Measurements from ENCODE around the gene TNFSF12.
A peak's percentile ranks its signal among the peaks of the same experiment; 100 is the strongest.

TNFSF12 gene

DNA sequence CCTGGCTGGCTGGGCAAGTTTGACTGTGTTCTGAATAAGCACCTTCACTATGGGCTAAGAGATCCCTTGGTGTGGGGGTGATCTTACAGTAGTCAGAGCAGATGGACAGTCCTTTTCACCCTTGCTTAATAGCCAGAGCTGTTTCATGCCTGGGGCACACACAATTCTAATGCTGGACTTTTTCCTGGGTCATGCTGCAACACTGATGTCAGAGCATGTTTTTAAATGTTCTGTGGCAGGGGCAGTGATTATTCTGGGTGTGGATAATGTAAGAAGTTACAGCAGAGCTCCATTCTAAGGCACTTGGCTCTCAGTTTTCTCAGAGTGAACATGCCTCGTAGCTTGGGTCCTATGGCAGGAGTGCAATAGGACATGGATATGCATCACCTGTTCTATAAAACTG lies 26.6 kb downstream of the TNFSF12 start:
- peak overlapping the region; percentile 10; the same call in 1 of the 2 replicates for H3K9ac ChIP-seq (ENCODE audit: low read length)
- H3K4me3 ChIP-seq (ENCODE audit: low read length): no peak overlapping the region
- H3K79me2 ChIP-seq (ENCODE audit: low read length): peaks cover 71% of the 10 kb centered on the region

DNA sequence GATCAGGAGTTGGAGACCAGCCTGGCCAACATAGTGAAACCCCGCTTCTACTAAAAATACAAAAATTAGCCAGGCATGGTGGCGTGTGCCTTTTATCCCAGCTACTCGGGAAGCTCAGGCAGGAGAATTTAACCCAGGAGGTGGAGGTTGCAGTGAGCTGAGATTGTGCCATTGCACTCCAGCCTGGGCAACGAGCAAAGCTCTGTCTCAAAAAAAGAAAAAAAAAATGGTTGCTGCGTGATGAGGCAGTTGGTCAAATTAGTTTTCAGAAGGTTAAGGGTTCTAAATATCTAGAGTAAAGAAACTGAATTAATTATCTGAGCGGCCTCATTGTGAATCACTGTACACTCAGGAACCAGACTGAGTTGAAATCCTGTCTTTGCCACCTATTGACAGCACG lies 27.1 kb downstream of the TNFSF12 start:
- Histone ChIP-seq H3K27me3 (replicated peaks; ENCODE audit: insufficient read depth, low read length) (no peaks in the 10 kb centered on the region), H3F3A (ENCODE audit: insufficient read depth, low read length) (peaks cover 80% of the 10 kb centered on the region), H4K20me1 (ENCODE audit: insufficient read depth, low read length) (peaks cover 51% of the 10 kb centered on the region), H3K4me2 (ENCODE audit: low read depth, low read length) (peak overlapping the region; percentile 94; the same call in 1 of the 2 replicates), H3K79me2 (ENCODE audit: low read length) (peaks cover 75% of the 10 kb centered on the region), H2AFZ (ENCODE audit: low read length) (no peak overlapping the region), H3K27ac (ENCODE audit: low read length) (peak overlapping the region; percentile 6; the same call in 1 of the 2 replicates), H3K36me3 (replicated peaks; ENCODE audit: insufficient read depth, low read length) (peaks cover 34% of the 10 kb centered on the region), H3K4me1 (ENCODE audit: low read length) (peaks cover 66% of the 10 kb centered on the region), H3K4me3 (ENCODE audit: low read length) (no peak overlapping the region), H3K9me3 (replicated peaks; ENCODE audit: insufficient read depth, low read length) (no peaks in the 10 kb centered on the region), H3K9me2 (replicated peaks; ENCODE audit: insufficient read depth, low read length) (no peaks in the 10 kb centered on the region), H3K9ac (ENCODE audit: low read length) (no peak overlapping the region)
- DNase-seq: no peak
- TF ChIP-seq EZH2 (optimal IDR thresholded peaks at IDR 0.05; ENCODE audit: low read depth, low read length) (no peak), EZH2phosphoT487 (IDR thresholded peaks at IDR 0.05; ENCODE audit: low read length) (no peak)
- TF ChIP-seq, protein P1, sequence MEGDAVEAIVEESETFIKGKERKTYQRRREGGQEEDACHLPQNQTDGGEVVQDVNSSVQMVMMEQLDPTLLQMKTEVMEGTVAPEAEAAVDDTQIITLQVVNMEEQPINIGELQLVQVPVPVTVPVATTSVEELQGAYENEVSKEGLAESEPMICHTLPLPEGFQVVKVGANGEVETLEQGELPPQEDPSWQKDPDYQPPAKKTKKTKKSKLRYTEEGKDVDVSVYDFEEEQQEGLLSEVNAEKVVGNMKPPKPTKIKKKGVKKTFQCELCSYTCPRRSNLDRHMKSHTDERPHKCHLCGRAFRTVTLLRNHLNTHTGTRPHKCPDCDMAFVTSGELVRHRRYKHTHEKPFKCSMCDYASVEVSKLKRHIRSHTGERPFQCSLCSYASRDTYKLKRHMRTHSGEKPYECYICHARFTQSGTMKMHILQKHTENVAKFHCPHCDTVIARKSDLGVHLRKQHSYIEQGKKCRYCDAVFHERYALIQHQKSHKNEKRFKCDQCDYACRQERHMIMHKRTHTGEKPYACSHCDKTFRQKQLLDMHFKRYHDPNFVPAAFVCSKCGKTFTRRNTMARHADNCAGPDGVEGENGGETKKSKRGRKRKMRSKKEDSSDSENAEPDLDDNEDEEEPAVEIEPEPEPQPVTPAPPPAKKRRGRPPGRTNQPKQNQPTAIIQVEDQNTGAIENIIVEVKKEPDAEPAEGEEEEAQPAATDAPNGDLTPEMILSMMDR (IDR thresholded peaks at IDR 0.05; ENCODE audit: low read length): no peak

More for the DNA sequence above, 26.6 kb downstream of the TNFSF12 start:
- no peaks in the 10 kb centered on the region for H3K27me3 ChIP-seq (replicated peaks; ENCODE audit: insufficient read depth, low read length)
- no peaks in the 10 kb centered on the region for H3K9me3 ChIP-seq (replicated peaks; ENCODE audit: insufficient read depth, low read length)
- peak overlapping the region; percentile 94 for H3K4me2 ChIP-seq (ENCODE audit: low read depth, low read length)
- no peak overlapping the region for H2AFZ ChIP-seq (ENCODE audit: low read length)
- peaks cover 51% of the 10 kb centered on the region for H4K20me1 ChIP-seq (ENCODE audit: insufficient read depth, low read length)
- H3K36me3 ChIP-seq (replicated peaks; ENCODE audit: insufficient read depth, low read length): peaks cover 34% of the 10 kb centered on the region
- peaks cover 66% of the 10 kb centered on the region for H3K4me1 ChIP-seq (ENCODE audit: low read length)
- TF ChIP-seq EZH2phosphoT487 (IDR thresholded peaks at IDR 0.05; ENCODE audit: low read length) (no peak), EZH2 (optimal IDR thresholded peaks at IDR 0.05; ENCODE audit: low read depth, low read length) (no peak)
- TF ChIP-seq, protein P1 (IDR thresholded peaks at IDR 0.05; ENCODE audit: low read length): no peak
- DNase-seq: no peak
- H3F3A ChIP-seq (ENCODE audit: insufficient read depth, low read length): peaks cover 79% of the 10 kb centered on the region
- peak overlapping the region; percentile 20; the same call in 1 of the 2 replicates for H3K27ac ChIP-seq (ENCODE audit: low read length)
- H3K9me2 ChIP-seq (replicated peaks; ENCODE audit: insufficient read depth, low read length): no peaks in the 10 kb centered on the region

DNA sequence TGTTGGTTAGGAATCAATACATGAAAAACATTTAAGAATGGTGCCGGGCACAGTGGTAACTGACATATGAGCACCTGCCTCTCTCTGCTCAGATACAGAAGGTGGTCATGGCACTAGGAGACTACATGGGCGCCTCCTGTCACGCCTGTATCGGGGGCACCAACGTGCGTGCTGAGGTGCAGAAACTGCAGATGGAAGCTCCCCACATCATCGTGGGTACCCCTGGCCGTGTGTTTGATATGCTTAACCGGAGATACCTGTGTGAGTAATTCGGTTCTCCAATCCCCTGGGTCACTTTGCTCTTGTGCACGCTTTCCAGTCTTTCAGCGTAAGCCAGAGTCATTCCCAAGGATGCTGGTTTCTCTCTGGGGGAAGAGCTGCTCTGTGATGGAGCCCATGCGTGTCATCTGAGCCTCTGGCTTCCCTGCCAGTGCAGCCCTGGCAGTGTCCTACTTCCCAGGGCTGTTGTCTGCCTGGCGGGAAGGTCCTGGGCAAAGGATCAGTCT lies 27.6 kb downstream of the TNFSF12 start:
- Histone ChIP-seq H3K9ac (ENCODE audit: low read length) (no peak overlapping the region), H3K27me3 (replicated peaks; ENCODE audit: insufficient read depth, low read length) (no peaks in the 10 kb centered on the region), H3K4me2 (ENCODE audit: low read depth, low read length) (peak overlapping the region; percentile 94), H3F3A (ENCODE audit: insufficient read depth, low read length) (peaks cover 84% of the 10 kb centered on the region), H3K9me3 (replicated peaks; ENCODE audit: insufficient read depth, low read length) (no peaks in the 10 kb centered on the region), H3K4me3 (ENCODE audit: low read length) (no peak overlapping the region), H3K27ac (ENCODE audit: low read length) (peak overlapping the region; percentile 6; the same call in 1 of the 2 replicates), H3K9me2 (replicated peaks; ENCODE audit: insufficient read depth, low read length) (no peaks in the 10 kb centered on the region), H3K36me3 (replicated peaks; ENCODE audit: insufficient read depth, low read length) (peaks cover 34% of the 10 kb centered on the region), H2AFZ (ENCODE audit: low read length) (no peak overlapping the region), H3K79me2 (ENCODE audit: low read length) (peaks cover 74% of the 10 kb centered on the region), H3K4me1 (ENCODE audit: low read length) (peaks cover 63% of the 10 kb centered on the region), H4K20me1 (ENCODE audit: insufficient read depth, low read length) (peaks cover 51% of the 10 kb centered on the region)
- DNase-seq: no peak
- TF ChIP-seq EZH2 (optimal IDR thresholded peaks at IDR 0.05; ENCODE audit: low read depth, low read length) (no peak), EZH2phosphoT487 (IDR thresholded peaks at IDR 0.05; ENCODE audit: low read length) (no peak)
- TF ChIP-seq, protein P1 (IDR thresholded peaks at IDR 0.05; ENCODE audit: low read length): no peak
